Left lung (tissue), 10 donors: Measurements from ENCODE around the gene ARF6. TPM values are rescaled to one million over a fixed set of nuclear protein-coding genes. Genes with fewer than 3 reads are reported as not detected.
A peak's percentile ranks its signal among the peaks of the same experiment; 100 is the strongest.

ENCODE experiments used
- ATAC-seq: fragments of 200-7000 bp; cut with Tn5 transposase; one replicate; pipeline ENCODE4 v1.9.1; 2020; ENCODE audit warnings: moderate library complexity
- DNase-seq, 4 donors: peaks; one replicate each; pipeline ENCODE4 v3.0.0-alpha.2; 2013 to 2020
- H3K27ac ChIP-seq, 2 donors: fragments of 200-600 bp; sonication (generic) in 1 of 2; one replicate each; pipeline versions ENCODE4 v1.5.0 to v1.8.0; 2020 to 2021
- H3K27me3 ChIP-seq, 2 donors: fragments of 200-600 bp; sonication (generic) in 1 of 2; one replicate each; pipeline versions ENCODE4 v1.5.0 to v1.8.0; 2020 to 2021
- H3K36me3 ChIP-seq, 2 donors: fragments of 200-600 bp; sonication (generic) in 1 of 2; one replicate each; pipeline versions ENCODE4 v1.5.0 to v1.8.0; 2020 to 2021
- H3K4me1 ChIP-seq, 2 donors: fragments of 200-600 bp; one replicate each; pipeline ENCODE4 v1.8.0; 2021
- H3K4me3 ChIP-seq, 2 donors: fragments of 200-600 bp; sonication (generic) in 1 of 2; one replicate each; pipeline versions ENCODE4 v1.5.0 to v1.8.0; 2020 to 2021; ENCODE audit warnings: mild to moderate bottlenecking in 1 of 2
- H3K9me3 ChIP-seq, 2 donors: fragments of 200-600 bp; sonication (generic) in 1 of 2; one replicate each; pipeline versions ENCODE4 v1.5.0 to v1.8.0; 2020 to 2021
- CTCF ChIP-seq, 2 donors: fragments of 200-600 bp; sonication (generic) in 1 of 2; IDR thresholded peaks; one replicate each; pipeline versions ENCODE4 v1.5.0 to v1.8.0; 2021; ENCODE audit warnings: antibody characterized with exemption in 2 of 2
- intact Hi-C, 2 donors: fragments of 100-400 bp; cut with DNase I; formaldehyde crosslinking; loops; one replicate each; pipeline versions ENCODE4 v1.11.2 to v1.14.2; 2022
- polyA plus RNA-seq, 6 donors: library from polyadenylated mRNA; unstranded; fragments of 120-200 nt; gene quantifications; one replicate each; pipeline ENCODE4 v1.2.1, GENCODE V29; 2013; ENCODE audit not compliant: insufficient read length in 6 of 6
- total RNA-seq, 2 donors: library from RNA; stranded (reverse); fragmentation: NEBNext Ultra II Directional; extraction: Animal tissue kit (Norgen Biotek cat#: 25700); gene quantifications; one replicate each; pipeline ENCODE4 v1.2.1, GENCODE V29; 2021
- donor health status: DM: no; HTN: yes; CAD: no.
- donor health status: DM: no; HTN: no; CAD: no.

ARF6 gene
- total and polyA plus RNA-seq, 8 donors = 46.8 to 89.0 (median 54.7) TPM

- intact Hi-C loops = no loop called here
- Histone ChIP-seq H3K27me3 (no peaks in the 10 kb centered on the region), H3K4me1 (peaks cover 0 to 42% of the 10 kb centered on the region in 2 donors), H3K27ac (peak within 1 kb of the TSS; percentile 90 to 92), H3K36me3 (peaks cover 0 to 33% of the 10 kb centered on the region in 2 donors), H3K4me3 (peak within 1 kb of the TSS; percentile 81 to 87), H3K9me3 (no peaks in the 10 kb centered on the region)
- ATAC-seq = peak; percentile 94
- peak; percentile 89 to 95 (median 94) for DNase-seq
- peak; percentile 64 to 78 for TF ChIP-seq CTCF (IDR thresholded peaks at IDR 0.05)
These were observed 40.4 kb upstream of the ARF6 start, which contains the start of gene NEMF for GRCh38 chr14:49852301-49853157. Gene NEMF, minus strand, starts transcription at chr14:49852788. Its CDS starts 35 bp downstream, at chr14:49852753.

DNA sequence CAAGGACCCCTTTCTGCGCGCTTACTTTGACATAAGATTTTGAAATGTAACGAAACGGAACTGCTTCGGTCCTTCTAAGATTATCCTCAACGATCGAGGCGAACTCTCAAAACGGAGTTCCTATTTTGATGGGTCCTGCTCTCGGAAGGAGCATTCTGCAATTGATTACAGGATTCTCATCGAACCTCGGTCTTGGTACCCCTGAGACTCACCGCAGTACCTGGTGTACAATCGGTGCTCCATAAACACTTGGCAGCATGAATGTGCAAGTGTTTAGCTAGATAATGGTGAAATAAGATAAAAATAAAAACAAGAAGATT, 39.8 kb upstream of the ARF6 start:
- peaks cover 0 to 42% of the 10 kb centered on the region in 2 donors for H3K4me1 ChIP-seq
- no peaks in the 10 kb centered on the region for H3K27me3 ChIP-seq
- H3K9me3 ChIP-seq = no peaks in the 10 kb centered on the region
- DNase-seq = no peak
- H3K27ac ChIP-seq = peak overlapping the region; percentile 90 to 92
- peak overlapping the region; percentile 81 to 87 for H3K4me3 ChIP-seq
- peaks cover 0 to 28% of the 10 kb centered on the region in 2 donors for H3K36me3 ChIP-seq
- TF ChIP-seq CTCF (IDR thresholded peaks at IDR 0.05) = no peak
- intact Hi-C loops = no loop called here
- ATAC-seq = no peak

- intact Hi-C loops = no loop called here
These were observed 39.1 kb upstream of the ARF6 start for GRCh38 chr14:49853572-49854375.

DNA sequence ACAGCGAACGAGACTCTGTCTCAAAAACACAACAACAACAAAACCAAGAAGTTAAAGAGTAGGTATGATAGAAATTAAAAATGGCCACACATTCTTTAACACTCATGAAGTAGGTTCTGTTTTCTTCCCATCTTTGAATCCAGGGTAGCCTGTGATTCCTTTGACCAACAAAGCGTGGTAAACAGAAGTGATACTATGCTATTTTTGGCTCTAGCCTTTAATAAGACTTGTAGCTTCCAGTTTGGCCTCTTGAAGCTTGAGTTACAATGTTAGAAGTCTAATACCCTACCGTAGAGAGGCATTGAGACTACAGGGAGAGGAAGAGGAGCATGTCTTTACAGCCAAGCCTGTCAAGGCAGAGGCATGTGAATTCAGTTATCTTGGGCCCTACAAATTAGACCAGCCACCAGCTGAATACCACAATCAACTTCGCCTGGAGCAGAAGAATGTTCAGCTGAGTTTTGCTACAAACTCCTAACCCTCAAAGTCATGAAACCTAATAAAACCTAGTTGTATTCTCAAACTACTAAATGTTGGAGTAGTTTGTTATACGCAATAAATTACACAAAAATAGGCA, 35.4 kb upstream of the ARF6 start:
- Histone ChIP-seq H3K27me3 (no peaks in the 10 kb centered on the region), H3K4me1 (peaks cover 0 to 18% of the 10 kb centered on the region in 2 donors), H3K4me3 (no peak overlapping the region), H3K27ac (no peak overlapping the region), H3K36me3 (no peaks in the 10 kb centered on the region), H3K9me3 (no peaks in the 10 kb centered on the region)
- ATAC-seq = no peak
- intact Hi-C loops = no loop called here
- TF ChIP-seq CTCF (IDR thresholded peaks at IDR 0.05) = no peak
- no peak for DNase-seq

More at GRCh38 chr14:49853572-49854375, 39.1 kb upstream of the ARF6 start:
- Histone ChIP-seq H3K27ac (peak overlapping the region in 1 of 2 donors; percentile 92), H3K36me3 (peaks cover 0 to 23% of the 10 kb centered on the region in 2 donors), H3K4me1 (peaks cover 0 to 42% of the 10 kb centered on the region in 2 donors), H3K9me3 (no peaks in the 10 kb centered on the region), H3K27me3 (no peaks in the 10 kb centered on the region), H3K4me3 (peak overlapping the region; percentile 81 to 87)
- ATAC-seq (peak; percentile 84), DNase-seq (peak; percentile 56 to 88 (median 74))
- peak; percentile 76 to 79 for TF ChIP-seq CTCF (IDR thresholded peaks at IDR 0.05)
